Lung (tissue), 12 donors: Measurements from ENCODE around the gene CA10. TPM values are rescaled to one million over a fixed set of nuclear protein-coding genes. Genes with fewer than 3 reads are reported as not detected.

Experiments
- ATAC-seq: fragments of 200-7000 bp; cut with Tn5 transposase; one replicate; pipeline ENCODE4 v1.9.1; 2020; ENCODE audit warnings: moderate number of reproducible peaks; ENCODE audit not compliant: insufficient read depth, low FRiP score
- DNase-seq, 3 donors: peaks; one replicate each; pipeline ENCODE4 v3.0.0-alpha.2; 2013 to 2017
- H3K27ac ChIP-seq, 2 donors: one replicate each; pipeline ENCODE4 v1.5.1; 2013; ENCODE audit warnings: mild to moderate bottlenecking in 2 of 2, moderate library complexity in 2 of 2, control low read depth in 1 of 2, inconsistent platforms in 1 of 2, low read depth in 1 of 2, low read length in 1 of 2
- H3K27me3 ChIP-seq, 3 donors: one replicate each; pipeline ENCODE4 v1.5.1; 2013; ENCODE audit warnings: low read length in 2 of 3; ENCODE audit not compliant: control insufficient read depth in 3 of 3, insufficient read depth in 3 of 3
- H3K36me3 ChIP-seq, 4 donors: one replicate each; pipeline ENCODE4 v1.5.1; 2013; ENCODE audit warnings: low read length in 4 of 4, mild to moderate bottlenecking in 1 of 4, moderate library complexity in 1 of 4; ENCODE audit not compliant: control insufficient read depth in 4 of 4, insufficient read depth in 4 of 4
- H3K4me1 ChIP-seq, 5 donors: one replicate each; pipeline ENCODE4 v1.5.1; 2013; ENCODE audit warnings: low read length in 5 of 5, mild to moderate bottlenecking in 2 of 5, moderate library complexity in 1 of 5; ENCODE audit not compliant: control insufficient read depth in 5 of 5, insufficient read depth in 5 of 5
- H3K4me3 ChIP-seq: one replicate; pipeline ENCODE4 v1.5.1; 2013; ENCODE audit warnings: mild to moderate bottlenecking, control low read depth, moderate library complexity
- H3K9ac ChIP-seq, 2 donors: one replicate each; pipeline ENCODE4 v1.5.1; 2013; ENCODE audit warnings: low read length in 2 of 2, control low read depth in 1 of 2; ENCODE audit not compliant: insufficient read depth in 1 of 2
- H3K9me3 ChIP-seq, 4 donors: one replicate each; pipeline ENCODE4 v1.5.1; 2013; ENCODE audit warnings: low read length in 3 of 4, mild to moderate bottlenecking in 1 of 4, moderate library complexity in 1 of 4; ENCODE audit not compliant: control insufficient read depth in 4 of 4, insufficient read depth in 3 of 4
- CTCF ChIP-seq: IDR thresholded peaks from 2 replicates; pipeline ENCODE4 v1.5.1; 2012; ENCODE audit warnings: mild to moderate bottlenecking; ENCODE audit errors: control extremely low read depth, extremely low read depth
- WGBS, 2 donors: extraction: QIAGEN DNeasy Blood & Tissue Kit; methylation state at CpG; one replicate each; pipeline ENCODE4 v1.1.7; 2013; 5-methylcytosine and 5-hydroxymethylcytosine counted together
- polyA plus RNA-seq, 2 donors: library from polyadenylated mRNA; stranded (reverse); fragments of 200-250 nt; gene quantifications; one replicate each; pipeline ENCODE4 v1.2.1, GENCODE V29; 2013
- total RNA-seq, 2 donors: library from RNA; depleted of rRNA in 1 of 2; stranded (reverse); fragments of >200 nt in 1 of 2; gene quantifications; one replicate each; pipeline ENCODE4 v1.2.1, GENCODE V29; 2014 to 2021
- donor health status: control.
- donor health status: control.
- donor health status: Bipolar disorder and iron deficiency.
- donor health status: healthy.
- donor health status: DM: yes; HTN: yes; CAD: no.

Gene CA10
- total and polyA plus RNA-seq, 4 donors = 0.04 to 0.17 TPM; not detected in 2

GRCh38 chr17:51709694-51710633 lies 448.6 kb downstream of the CA10 start:
- no peak for ATAC-seq
- no peak for TF ChIP-seq CTCF

GRCh38 chr17:51707216-51707615 lies 451.3 kb downstream of the CA10 start:
- H3K9me3 ChIP-seq = no peaks in the 10 kb centered on the region
- no peaks in the 10 kb centered on the region for H3K4me1 ChIP-seq
- H3K9ac ChIP-seq = no peak overlapping the region
- no peaks in the 10 kb centered on the region for H3K36me3 ChIP-seq
- no peak for ATAC-seq
- H3K27ac ChIP-seq = no peak overlapping the region
- no peak overlapping the region for H3K4me3 ChIP-seq
- WGBS, 2 donors = 74 to 82% methylated on average over 2 of the region's 2 CpGs
- DNase-seq = no peak
- no peak for TF ChIP-seq CTCF
- H3K27me3 ChIP-seq = no peaks in the 10 kb centered on the region

More at GRCh38 chr17:51709694-51710633, 448.6 kb downstream of the CA10 start:
- no peaks in the 10 kb centered on the region for H3K27me3 ChIP-seq
- WGBS, 2 donors = 75 to 84% methylated on average over 7 of the region's 7 CpGs
- H3K4me1 ChIP-seq = no peaks in the 10 kb centered on the region
- H3K9me3 ChIP-seq = no peaks in the 10 kb centered on the region
- H3K36me3 ChIP-seq = no peaks in the 10 kb centered on the region
- no peak for DNase-seq
- no peak overlapping the region for H3K27ac ChIP-seq
- H3K4me3 ChIP-seq = no peak overlapping the region
- H3K9ac ChIP-seq = no peak overlapping the region

DNA sequence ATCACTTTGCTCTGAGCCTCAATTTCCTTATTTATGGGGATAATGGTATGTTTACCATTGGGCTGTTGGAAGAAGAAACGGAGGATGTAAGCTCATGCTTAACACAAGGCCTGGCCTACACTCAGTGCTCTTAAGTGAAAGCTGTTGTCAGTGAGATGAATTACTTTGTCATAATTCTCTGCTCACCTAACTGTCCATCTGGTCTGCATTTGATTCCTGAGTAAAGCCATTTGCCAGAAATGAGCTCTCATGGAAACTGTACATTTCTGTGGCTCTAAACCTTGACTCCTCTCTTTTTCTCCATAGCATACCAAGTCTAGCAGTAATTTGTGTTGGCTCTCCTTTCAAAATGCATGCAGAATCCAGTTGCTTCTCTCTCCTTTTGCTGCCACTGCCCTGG lies 452.4 kb downstream of the CA10 start:
- DNase-seq (no peak), ATAC-seq (no peak)
- no peak for TF ChIP-seq CTCF

More for the DNA sequence above, 452.4 kb downstream of the CA10 start:
- no peaks in the 10 kb centered on the region for H3K9me3 ChIP-seq
- no peak overlapping the region for H3K4me3 ChIP-seq
- no peak overlapping the region for H3K27ac ChIP-seq
- no peak overlapping the region for H3K9ac ChIP-seq
- 75 to 88% methylated on average over 1 of the region's 1 CpG for WGBS, 2 donors
- H3K36me3 ChIP-seq = no peaks in the 10 kb centered on the region
- no peaks in the 10 kb centered on the region for H3K27me3 ChIP-seq
- no peaks in the 10 kb centered on the region for H3K4me1 ChIP-seq
